Transverse colon (tissue), 4 donors: ENCODE results near the gene CD48. TPM values are rescaled to one million over a fixed set of nuclear protein-coding genes. Genes with fewer than 3 reads are reported as not detected.
A peak's percentile ranks its signal among the peaks of the same experiment; 100 is the strongest.

ENCODE experiments used
- DNase-seq: peaks from one replicate; pipeline ENCODE4 v3.0.0-alpha.2; 2019
- H3K27ac ChIP-seq, 4 donors: fragments of 200-600 bp; sonication (generic); 2 replicates each; pipeline ENCODE4 v1.5.1; 2016 to 2018; ENCODE audit warnings: inconsistent platforms in 4 of 4
- H3K27me3 ChIP-seq: fragments of 200-600 bp; sonication (generic); 2 replicates; pipeline ENCODE4 v1.5.1; 2017; ENCODE audit warnings: inconsistent platforms
- H3K36me3 ChIP-seq, 4 donors: fragments of 200-600 bp; sonication (generic); 2 replicates each; pipeline ENCODE4 v1.5.1; 2017 to 2019; ENCODE audit warnings: inconsistent platforms in 4 of 4
- H3K4me1 ChIP-seq, 4 donors: fragments of 200-600 bp; sonication (generic); 2 replicates each; pipeline ENCODE4 v1.5.1; 2017 to 2020; ENCODE audit warnings: inconsistent platforms in 4 of 4
- H3K4me3 ChIP-seq, 4 donors: fragments of 200-600 bp; sonication (generic); 1 replicate in 1 of 4; 2 replicates in 3 of 4; pipeline versions ENCODE4 v1.5.1 to v1.6.1; 2017 to 2019; ENCODE audit warnings: inconsistent platforms in 4 of 4
- H3K9me3 ChIP-seq, 2 donors: fragments of 200-600 bp; sonication (generic); 2 replicates each; pipeline ENCODE4 v1.5.1; 2017 to 2019; ENCODE audit warnings: inconsistent platforms in 2 of 2
- EP300 ChIP-seq: sonication (generic); formaldehyde crosslinking; IDR thresholded peaks from one replicate; pipeline ENCODE4 v1.6.1; 2017; ENCODE audit warnings: antibody characterized with exemption, low read depth
- POLR2A ChIP-seq: fragments of 450-650 bp; IDR thresholded peaks from one replicate; pipeline ENCODE4 v1.6.1; 2016; ENCODE audit warnings: antibody characterized with exemption, mild to moderate bottlenecking, moderate library complexity
- POLR2AphosphoS5 ChIP-seq, 3 donors: sonication (generic); formaldehyde crosslinking; IDR thresholded peaks; one replicate each; pipeline ENCODE4 v1.6.1; 2016; ENCODE audit warnings: antibody characterized with exemption in 3 of 3
- WGBS, 2 donors: methylation state at CpG; one replicate each; pipeline ENCODE4 v1.1.5; 2018; ENCODE audit warnings: low coverage in 1 of 2; 5-methylcytosine and 5-hydroxymethylcytosine counted together
- in situ Hi-C, 4 donors: fragments of 200-750 bp; cut with MboI; loops; one replicate each; pipeline versions ENCODE4 v1.15.0 to v1.15.1; 2017; ENCODE audit warnings: low sequenced_read_pairs in 3 of 4, low pct_ligation_motif_present in 1 of 4, low pct_unique_long_range_greater_than_20kb in 1 of 4
- intact Hi-C: fragments of 100-400 bp; cut with DNase I; formaldehyde crosslinking; loops from one replicate; pipeline ENCODE4 v1.15.1; 2023; ENCODE audit warnings: low total_unique reads
- total RNA-seq, 4 donors: library from RNA; depleted of rRNA; stranded (reverse); fragments of >200 nt; gene quantifications; one replicate each; pipeline ENCODE4 v1.1.0, GENCODE V29; 2016
- TF ChIP-seq, protein P1 (sequence below), 5 experiments: fragments of 200-600 bp in 3 of 5; fragments of 450-650 bp in 2 of 5; sonication (generic) in 3 of 5; IDR thresholded peaks; 1 replicate in 2 of 5; 2 replicates in 3 of 5; pipeline ENCODE4 v1.5.1; 2016 to 2017; ENCODE audit warnings: antibody characterized with exemption in 5 of 5, inconsistent platforms in 3 of 5, mild to moderate bottlenecking in 2 of 5, moderate library complexity in 1 of 5

CD48 gene
- total RNA-seq, 4 donors from 2014 or later: 7.5 to 31.3 (median 17.6) TPM; not detected in 1

DNA sequence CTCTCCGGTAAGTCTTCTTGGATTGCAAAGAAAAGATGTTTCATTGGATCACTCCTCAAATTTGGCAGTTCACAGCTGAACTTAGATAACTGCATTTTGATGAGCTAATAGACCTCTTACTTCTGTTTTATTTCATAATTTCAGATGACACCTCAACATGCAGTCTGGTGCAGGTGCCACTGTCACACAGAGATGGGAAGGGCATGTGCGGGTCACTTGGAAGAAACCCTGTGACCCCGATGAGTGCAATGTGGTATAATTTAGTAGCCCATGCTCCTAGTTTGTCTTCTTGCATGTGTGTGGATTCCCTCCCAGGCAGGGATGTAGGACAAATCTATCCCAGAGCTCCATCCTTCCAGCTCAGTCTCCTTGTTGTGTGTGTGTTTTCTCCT lies 64.3 kb downstream of the CD48 start:
- H3K4me1 ChIP-seq: no peaks in the 10 kb centered on the region
- peak overlapping the region in 1 of 4 donors; percentile 34 for H3K4me3 ChIP-seq
- peak overlapping the region; percentile 32 to 71 (median 51) for H3K27ac ChIP-seq
- intact Hi-C loops: no loop called here
- no peak for TF ChIP-seq POLR2AphosphoS5 (IDR thresholded peaks at IDR 0.05)
- no peak for TF ChIP-seq POLR2A
- TF ChIP-seq EP300: no peak
- TF ChIP-seq, protein P1, sequence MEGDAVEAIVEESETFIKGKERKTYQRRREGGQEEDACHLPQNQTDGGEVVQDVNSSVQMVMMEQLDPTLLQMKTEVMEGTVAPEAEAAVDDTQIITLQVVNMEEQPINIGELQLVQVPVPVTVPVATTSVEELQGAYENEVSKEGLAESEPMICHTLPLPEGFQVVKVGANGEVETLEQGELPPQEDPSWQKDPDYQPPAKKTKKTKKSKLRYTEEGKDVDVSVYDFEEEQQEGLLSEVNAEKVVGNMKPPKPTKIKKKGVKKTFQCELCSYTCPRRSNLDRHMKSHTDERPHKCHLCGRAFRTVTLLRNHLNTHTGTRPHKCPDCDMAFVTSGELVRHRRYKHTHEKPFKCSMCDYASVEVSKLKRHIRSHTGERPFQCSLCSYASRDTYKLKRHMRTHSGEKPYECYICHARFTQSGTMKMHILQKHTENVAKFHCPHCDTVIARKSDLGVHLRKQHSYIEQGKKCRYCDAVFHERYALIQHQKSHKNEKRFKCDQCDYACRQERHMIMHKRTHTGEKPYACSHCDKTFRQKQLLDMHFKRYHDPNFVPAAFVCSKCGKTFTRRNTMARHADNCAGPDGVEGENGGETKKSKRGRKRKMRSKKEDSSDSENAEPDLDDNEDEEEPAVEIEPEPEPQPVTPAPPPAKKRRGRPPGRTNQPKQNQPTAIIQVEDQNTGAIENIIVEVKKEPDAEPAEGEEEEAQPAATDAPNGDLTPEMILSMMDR (IDR thresholded peaks at IDR 0.05): no peak
- H3K36me3 ChIP-seq: no peaks in the 10 kb centered on the region
- no peaks in the 10 kb centered on the region for H3K27me3 ChIP-seq
- no peak for DNase-seq
- no peaks in the 10 kb centered on the region for H3K9me3 ChIP-seq
- in situ Hi-C loops: no loop called here
- WGBS, 2 donors: 67 to 80% methylated on average over 2 to 3 of the region's 3 CpGs

DNA sequence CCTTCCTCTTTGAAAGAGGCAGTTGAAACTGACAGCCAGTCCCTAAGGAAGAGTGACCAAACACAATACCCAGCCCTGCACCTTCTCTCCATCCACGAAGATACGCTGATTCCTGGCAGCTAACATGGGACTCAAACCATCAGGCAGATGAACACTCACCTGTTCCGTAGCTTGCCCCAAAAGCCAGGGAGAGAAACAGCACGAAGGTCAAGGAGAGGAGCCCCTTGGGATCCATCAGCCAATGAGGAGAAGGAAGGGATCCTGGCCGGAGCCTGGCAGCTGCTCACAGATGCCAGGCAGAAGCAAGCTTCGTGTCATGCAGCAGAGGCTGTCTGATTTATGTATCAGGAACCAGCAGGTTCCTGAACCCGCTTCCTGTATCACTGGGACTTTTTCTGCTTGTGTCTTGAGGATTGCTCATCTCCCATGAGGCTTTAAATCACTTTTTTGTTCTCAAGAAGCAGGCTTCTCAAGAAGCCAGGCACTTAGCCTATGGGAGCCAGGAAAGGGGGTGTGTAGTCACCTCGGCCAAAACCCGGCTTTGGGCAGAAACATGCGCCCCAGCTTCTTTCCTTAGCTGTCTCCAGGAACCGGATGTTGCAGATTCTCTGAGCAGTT lies 64.8 kb downstream of the CD48 start, which contains the start of gene SLAMF1:
TSS of gene SLAMF1 (minus strand) at position 334 of the 618 bp plus-strand sequence. CDS start at position 235, 99 bp downstream.
- DNase-seq: peak; percentile 30
- no peaks in the 10 kb centered on the region for H3K27me3 ChIP-seq
- H3K4me3 ChIP-seq: peak within 1 kb of the TSS in 2 of 4 donors; percentile 5 to 34
- intact Hi-C loops: no loop called here
- in situ Hi-C loops: no loop called here
- 33 to 62% methylated on average over 1 to 11 of the region's 11 CpGs for WGBS, 2 donors
- H3K36me3 ChIP-seq: no peaks in the 10 kb centered on the region
- no peaks in the 10 kb centered on the region for H3K9me3 ChIP-seq
- H3K4me1 ChIP-seq: no peaks in the 10 kb centered on the region
- H3K27ac ChIP-seq: peak within 1 kb of the TSS; percentile 32 to 71 (median 51)
- TF ChIP-seq, protein P1 (IDR thresholded peaks at IDR 0.05): no peak
- peak in 1 of 3 donors; percentile 32 for TF ChIP-seq POLR2AphosphoS5 (IDR thresholded peaks at IDR 0.05)

DNA sequence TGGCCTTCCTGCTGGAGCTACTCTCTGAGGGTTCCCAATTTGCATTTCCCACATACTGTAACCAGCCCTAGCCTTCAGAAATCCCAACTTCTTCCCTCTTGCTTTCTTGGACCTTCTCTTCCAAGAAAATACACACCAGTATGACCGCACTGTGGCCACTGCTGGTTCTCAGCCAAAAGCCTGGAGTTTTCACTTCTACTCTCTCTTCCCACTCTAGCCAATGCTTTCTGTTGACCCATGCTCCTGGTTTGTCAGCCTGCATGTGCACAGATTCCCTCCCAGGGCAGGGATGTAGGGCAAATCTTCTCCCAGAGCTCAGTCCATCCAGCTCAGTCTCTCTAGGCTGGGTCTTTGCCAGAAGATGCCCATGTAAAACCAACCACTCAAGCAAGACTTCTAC lies 65.4 kb downstream of the CD48 start:
- Histone ChIP-seq H3K9me3 (no peaks in the 10 kb centered on the region), H3K4me3 (peak overlapping the region in 2 of 4 donors; percentile 5 to 34), H3K4me1 (no peaks in the 10 kb centered on the region), H3K36me3 (no peaks in the 10 kb centered on the region), H3K27me3 (no peaks in the 10 kb centered on the region), H3K27ac (peak overlapping the region; percentile 32 to 71 (median 51))
- in situ Hi-C loops (no loop called here), intact Hi-C loops (no loop called here)
- TF ChIP-seq EP300 (no peak), POLR2A (no peak), POLR2AphosphoS5 (IDR thresholded peaks at IDR 0.05) (no peak)
- TF ChIP-seq, protein P1 (IDR thresholded peaks at IDR 0.05): no peak
- WGBS, 2 donors: 62% methylated on average over 1 of the region's 1 CpG; no CpG with 5 or more reads in 1 of the 2 donors
- DNase-seq: no peak

DNA sequence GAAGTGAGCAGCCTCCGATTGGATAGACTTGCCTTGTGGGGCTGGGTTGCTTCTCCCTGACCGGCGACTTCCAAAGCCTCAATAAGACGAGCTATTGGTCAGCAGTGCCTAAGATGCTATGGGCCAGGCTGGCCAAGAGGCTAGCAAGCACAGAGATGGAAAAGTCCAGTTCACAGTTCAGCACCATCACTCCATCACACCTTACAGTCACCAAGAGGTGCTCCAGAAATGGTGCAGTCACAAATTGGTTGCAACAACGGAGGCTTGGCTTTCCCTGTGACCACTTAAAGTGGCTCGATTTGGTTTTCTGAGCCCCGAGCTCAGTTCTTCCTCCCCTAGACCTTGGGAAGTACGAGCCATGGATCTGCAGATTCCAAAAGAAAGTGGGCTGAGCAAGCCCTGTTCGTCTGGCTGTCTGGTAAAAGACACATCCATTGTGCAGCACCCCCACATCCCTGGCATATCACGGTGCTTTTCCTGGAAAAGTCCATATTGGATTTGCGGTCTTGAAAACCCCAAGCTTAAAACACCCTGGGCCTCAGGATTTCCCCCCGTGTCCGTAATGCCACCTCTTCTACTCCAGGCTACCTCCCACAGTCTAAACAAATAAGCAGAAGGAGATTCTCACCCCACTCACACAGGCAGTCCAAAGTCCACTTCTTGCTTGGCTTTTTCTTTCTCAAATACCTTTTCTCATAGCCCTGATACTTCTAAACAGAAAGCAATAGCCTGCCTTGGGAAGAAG lies 66.1 kb downstream of the CD48 start:
- peak overlapping the region; percentile 32 to 71 (median 51) for H3K27ac ChIP-seq
- intact Hi-C loops: no loop called here
- DNase-seq: no peak

More for the DNA sequence above, 66.1 kb downstream of the CD48 start:
- in situ Hi-C loops: no loop called here
- H3K4me3 ChIP-seq: peak overlapping the region in 2 of 4 donors; percentile 5 to 34
- WGBS, 2 donors: 73 to 83% methylated on average over 6 to 13 of the region's 13 CpGs
- TF ChIP-seq, protein P1 (IDR thresholded peaks at IDR 0.05): no peak
- TF ChIP-seq EP300 (no peak), POLR2A (no peak), POLR2AphosphoS5 (IDR thresholded peaks at IDR 0.05) (no peak)
- H3K9me3 ChIP-seq: no peaks in the 10 kb centered on the region
- no peaks in the 10 kb centered on the region for H3K27me3 ChIP-seq
- no peaks in the 10 kb centered on the region for H3K36me3 ChIP-seq
- no peaks in the 10 kb centered on the region for H3K4me1 ChIP-seq
